HepG2 (cell line): ENCODE measurements around the gene RPS6KA2. TPM values are rescaled to one million over a fixed set of nuclear protein-coding genes. Genes with fewer than 3 reads are reported as not detected.

Source experiments
- ATAC-seq: fragments of 200-7000 bp; cut with Tn5 transposase; 3 replicates; pipeline ENCODE4 v1.9.1; 2020; ENCODE audit warnings: mild to moderate bottlenecking, moderate library complexity
- BruUV-seq: library from RNA; stranded (reverse); fragments of 400-500 nt; replicated peaks from 2 replicates; lab custom pipeline; 2021; lab: Mats Ljungman, UMichigan
- CTCF ChIA-PET: fragments of 300-600 bp; formaldehyde crosslinking; extraction: SDS; loops from one replicate; lab custom pipeline; 2021; ENCODE audit warnings: low total read pairs, inconsistent platforms, low intra/inter-chr PET ratio; lab: Yijun Ruan, JAX
- POLR2A ChIA-PET: fragments of 350-600 bp; sonication (Branson Sonifier 250); formaldehyde crosslinking; loops from one replicate; lab custom pipeline; 2020; ENCODE audit warnings: antibody characterized with exemption, inconsistent platforms; lab: Yijun Ruan, JAX
- DNase-seq: peaks from one replicate; pipeline ENCODE4 v3.0.0-alpha.2; 2015; ENCODE audit warnings: low spot score
- FAIRE-seq: peaks from 3 replicates; lab custom pipeline; 2011; peaks lifted over from hg19 to GRCh38; lab: Jason Lieb, UNC
- H2AFZ ChIP-seq: one replicate; pipeline ENCODE4 v1.6.1; 2011; ENCODE audit warnings: low read length, inconsistent platforms
- H3K27ac ChIP-seq: fragments of 300-600 bp; 3 replicates; pipeline ENCODE4 v1.8.0; 2011; ENCODE audit warnings: mixed run types, mild to moderate bottlenecking, mixed read lengths, low read length, inconsistent platforms; ENCODE audit not compliant: insufficient read depth; ENCODE audit errors: extremely low read length
- H3K27me3 ChIP-seq, 2 experiments: fragments of 200-600 bp in 1 of 2; 2 replicates in 1 of 2; 3 replicates in 1 of 2; pipeline versions ENCODE4 v1.6.0 to v1.8.0; 2011; ENCODE audit warnings: low read length in 2 of 2, mild to moderate bottlenecking in 2 of 2, moderate library complexity in 2 of 2, inconsistent platforms in 1 of 2; ENCODE audit not compliant: insufficient read depth in 2 of 2, control insufficient read depth in 1 of 2
- H3K36me3 ChIP-seq, 2 experiments: fragments of 200-600 bp in 1 of 2; replicated peaks in 1 of 2; 2 replicates in 1 of 2; 3 replicates in 1 of 2; pipeline versions ENCODE4 v1.5.1 to v1.8.0; 2011; ENCODE audit warnings: low read length in 2 of 2, inconsistent platforms in 1 of 2; ENCODE audit not compliant: insufficient read depth in 2 of 2, control insufficient read depth in 1 of 2
- H3K4me1 ChIP-seq: 2 replicates; pipeline ENCODE4 v1.5.1; 2012; ENCODE audit warnings: low read length, inconsistent platforms; ENCODE audit not compliant: insufficient read depth
- H3K4me2 ChIP-seq: 2 replicates; pipeline ENCODE4 v1.6.0; 2011; ENCODE audit warnings: low read depth, low read length, inconsistent platforms
- H3K4me3 ChIP-seq, 3 experiments: fragments of 200-600 bp in 1 of 3; sonication (generic), shearing (Covaris generic) in 1 of 3; replicated peaks in 1 of 3; 2 replicates each; pipeline ENCODE4 v1.5.1; 2011 to 2016; ENCODE audit warnings: low read length in 3 of 3, inconsistent platforms in 2 of 3, low read depth in 2 of 3, mild to moderate bottlenecking in 2 of 3, control low read depth in 1 of 3, mixed read lengths in 1 of 3; ENCODE audit not compliant: insufficient read depth in 1 of 3
- H3K79me2 ChIP-seq: one replicate; pipeline ENCODE4 v1.6.1; 2011; ENCODE audit warnings: low read length, inconsistent platforms; ENCODE audit not compliant: insufficient read depth
- H3K9ac ChIP-seq: 2 replicates; pipeline ENCODE4 v1.6.0; 2011; ENCODE audit warnings: mild to moderate bottlenecking, low read depth, low read length, inconsistent platforms; ENCODE audit not compliant: insufficient read depth
- H3K9me3 ChIP-seq: 2 replicates; pipeline ENCODE4 v1.5.1; 2012; ENCODE audit warnings: mild to moderate bottlenecking, low read length
- H4K20me1 ChIP-seq: 2 replicates; pipeline ENCODE4 v1.6.0; 2011; ENCODE audit warnings: inconsistent platforms, mild to moderate bottlenecking, low read length, moderate library complexity; ENCODE audit not compliant: insufficient read depth
- GATAD2A ChIP-seq: IDR thresholded peaks from 2 replicates; pipeline ENCODE4 v1.6.1; 2016
- HOXA7 ChIP-seq: sonication (generic); formaldehyde crosslinking; IDR thresholded peaks from 2 replicates; pipeline ENCODE4 v1.8.1; 2022; ENCODE audit warnings: mild to moderate bottlenecking, missing genetic modification reagents, moderate library complexity
- ZNF746 ChIP-seq: sonication (generic); formaldehyde crosslinking; IDR thresholded peaks from 2 replicates; pipeline ENCODE4 v1.8.0; 2022; ENCODE audit warnings: mild to moderate bottlenecking, missing genetic modification reagents
- WGBS: methylation state at CpG from one replicate; pipeline ENCODE4 v1.1.6; 2017; ENCODE audit warnings: low lambda C conversion rate; 5-methylcytosine and 5-hydroxymethylcytosine counted together
- in situ Hi-C: cut with HindIII; loops from 2 replicates; pipeline ENCODE4 v1.10.0; 2017; ENCODE audit warnings: low pct_unique_long_range_greater_than_20kb; ENCODE audit not compliant: extremely low pct_ligation_motif_present
- intact Hi-C: fragments of 100-400 bp; cut with micrococcal nuclease; formaldehyde crosslinking; loops from one replicate; pipeline ENCODE4 v1.10.0; 2022; ENCODE audit not compliant: unreplicated experiment
- polyA plus RNA-seq, 8 experiments: library from polyadenylated mRNA; depleted of rRNA in 3 of 8; stranded (reverse) in 7 of 8; unstranded in 1 of 8; fragments of >200 nt; fragmentation: Illumina TruSeq in 4 of 8; extraction: Trizol in 4 of 8; gene quantifications; 2 replicates each; pipeline versions ENCODE4 v1.2.1 to v1.2.3, GENCODE V29; 2011 to 2016; ENCODE audit warnings: low read depth in 4 of 8, missing spikeins in 1 of 8, mixed read lengths in 1 of 8; ENCODE audit not compliant: insufficient read depth in 1 of 8
- total RNA-seq, 5 experiments: library from RNA; depleted of rRNA; stranded (reverse); fragments of >200 nt; fragmentation: Illumina TruSeq; extraction: Trizol; gene quantifications; 2 replicates each; pipeline ENCODE4 v1.2.3, GENCODE V29; 2016; ENCODE audit warnings: low read depth in 1 of 5
- TF ChIP-seq, protein P1 (sequence below): sonication (generic); formaldehyde crosslinking; IDR thresholded peaks from 2 replicates; pipeline ENCODE4 v1.5.0; 2020; ENCODE audit warnings: missing genetic modification reagents, mild to moderate bottlenecking, borderline replicate concordance
- TF ChIP-seq, protein P2 (sequence below), 2 experiments: sonication (generic) in 1 of 2; formaldehyde crosslinking in 1 of 2; IDR thresholded peaks; 2 replicates each; pipeline versions ENCODE4 v1.4.0 to v1.6.1; 2016 to 2020; ENCODE audit warnings: borderline replicate concordance in 1 of 2, low read depth in 1 of 2, mild to moderate bottlenecking in 1 of 2, missing genetic modification reagents in 1 of 2

RPS6KA2 gene
- total and polyA plus RNA-seq, 2 of the 13 experiments (the other 11 are each of a cell fraction or from before 2014, with no cell fraction given), result 0.22 to 0.38 TPM

DNA sequence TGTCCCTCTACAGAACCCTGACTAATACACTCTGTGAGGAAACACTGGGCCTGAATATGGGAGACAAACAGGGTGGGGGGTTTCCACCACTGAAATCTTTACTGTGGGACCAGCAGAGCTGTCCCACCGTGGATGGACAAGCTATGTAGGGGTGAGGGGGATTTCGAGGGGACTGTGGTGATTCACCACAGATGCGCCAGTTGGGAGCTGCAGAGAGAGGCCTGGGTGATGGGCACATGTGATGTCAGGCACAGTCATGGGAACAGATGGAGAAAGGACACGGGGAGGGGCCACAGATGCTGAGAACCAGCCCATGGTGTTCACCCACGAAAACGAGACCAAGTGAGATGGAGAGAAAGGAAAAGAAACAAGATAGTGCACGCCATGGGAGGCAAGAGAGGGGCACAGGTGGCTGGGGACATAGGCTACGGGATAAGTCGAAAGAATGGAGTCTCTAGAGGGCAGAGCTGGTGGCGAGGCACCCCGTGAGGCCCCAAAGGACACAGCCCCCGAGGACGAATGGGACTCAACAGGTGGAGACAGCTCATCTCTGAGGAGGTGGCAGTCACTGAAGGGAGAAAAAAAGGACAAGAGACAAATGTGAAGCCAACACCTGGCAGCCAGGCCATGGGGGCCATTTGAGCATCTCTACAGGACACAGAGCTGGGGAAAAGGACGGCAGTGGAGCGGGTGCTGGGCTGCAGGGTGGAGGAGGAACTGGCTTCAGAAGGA lies 30.1 kb downstream of the RPS6KA2 start:
- WGBS, result 3% methylated on average over 15 of the region's 15 CpGs
- BruUV-seq, result no TSS peak
- in situ Hi-C loops (no loop called here), intact Hi-C loops (no loop called here)
- no peaks in the 10 kb centered on the region for H4K20me1 ChIP-seq
- H3K9ac ChIP-seq, result no peak overlapping the region
- TF ChIP-seq GATAD2A (CRISPR knock-in tag), result no peak
- TF ChIP-seq ZNF746 (CRISPR knock-in tag), result no peak
- no peaks in the 10 kb centered on the region for H3K36me3 ChIP-seq
- no peaks in the 10 kb centered on the region for H3K79me2 ChIP-seq
- H3K27ac ChIP-seq, result no peak overlapping the region
- no peaks in the 10 kb centered on the region for H3K4me1 ChIP-seq
- H3K27me3 ChIP-seq, result peaks cover 4 to 34% of the 10 kb centered on the region in 2 experiments
- ATAC-seq (no peak), DNase-seq (no peak), FAIRE-seq (no peak)
- POLR2A ChIA-PET, result no interaction called here
- no peak overlapping the region for H3K4me2 ChIP-seq
- CTCF ChIA-PET, result no interaction called here
- no peaks in the 10 kb centered on the region for H3K9me3 ChIP-seq
- H2AFZ ChIP-seq, result no peak overlapping the region
- H3K4me3 ChIP-seq, result no peak overlapping the region

DNA sequence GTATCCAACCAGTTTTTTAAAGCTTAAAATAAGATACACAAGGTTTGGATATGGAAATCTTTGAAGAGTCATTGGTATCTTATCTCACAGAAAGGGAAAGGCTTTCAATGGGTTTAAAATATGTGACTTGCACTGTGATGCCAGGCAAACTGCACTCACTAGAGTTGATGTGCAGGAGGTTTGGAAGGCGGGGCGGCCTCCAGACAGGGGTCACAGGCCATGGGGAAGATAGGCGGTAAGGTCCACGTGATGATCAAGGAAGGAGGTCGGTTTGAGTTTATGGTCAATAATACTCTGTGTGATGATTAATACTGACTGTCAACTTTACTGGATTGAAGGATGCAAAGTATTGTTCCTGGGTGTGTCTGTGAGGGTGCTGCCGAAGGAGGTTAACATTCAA lies 31.1 kb downstream of the RPS6KA2 start:
- Histone ChIP-seq H3K79me2 (no peaks in the 10 kb centered on the region), H4K20me1 (no peaks in the 10 kb centered on the region), H3K27ac (no peak overlapping the region), H3K4me3 (no peak overlapping the region), H3K4me1 (no peaks in the 10 kb centered on the region), H2AFZ (no peak overlapping the region), H3K27me3 (peaks cover 9 to 43% of the 10 kb centered on the region in 2 experiments), H3K9me3 (no peaks in the 10 kb centered on the region), H3K36me3 (no peaks in the 10 kb centered on the region), H3K4me2 (no peak overlapping the region), H3K9ac (no peak overlapping the region)
- ChIA-PET CTCF (no interaction called here), POLR2A (no interaction called here)
- TF ChIP-seq, protein P1, sequence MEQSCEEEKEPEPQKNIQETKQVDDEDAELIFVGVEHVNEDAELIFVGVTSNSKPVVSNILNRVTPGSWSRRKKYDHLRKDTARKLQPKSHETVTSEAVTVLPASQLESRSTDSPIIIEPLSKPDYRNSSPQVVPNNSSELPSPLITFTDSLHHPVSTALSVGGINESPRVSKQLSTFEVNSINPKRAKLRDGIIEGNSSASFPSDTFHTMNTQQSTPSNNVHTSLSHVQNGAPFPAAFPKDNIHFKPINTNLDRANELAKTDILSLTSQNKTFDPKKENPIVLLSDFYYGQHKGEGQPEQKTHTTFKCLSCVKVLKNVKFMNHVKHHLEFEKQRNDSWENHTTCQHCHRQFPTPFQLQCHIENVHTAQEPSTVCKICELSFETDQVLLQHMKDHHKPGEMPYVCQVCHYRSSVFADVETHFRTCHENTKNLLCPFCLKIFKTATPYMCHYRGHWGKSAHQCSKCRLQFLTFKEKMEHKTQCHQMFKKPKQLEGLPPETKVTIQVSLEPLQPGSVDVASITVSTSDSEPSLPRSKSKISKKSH, result no peak
- TF ChIP-seq, protein P2, sequence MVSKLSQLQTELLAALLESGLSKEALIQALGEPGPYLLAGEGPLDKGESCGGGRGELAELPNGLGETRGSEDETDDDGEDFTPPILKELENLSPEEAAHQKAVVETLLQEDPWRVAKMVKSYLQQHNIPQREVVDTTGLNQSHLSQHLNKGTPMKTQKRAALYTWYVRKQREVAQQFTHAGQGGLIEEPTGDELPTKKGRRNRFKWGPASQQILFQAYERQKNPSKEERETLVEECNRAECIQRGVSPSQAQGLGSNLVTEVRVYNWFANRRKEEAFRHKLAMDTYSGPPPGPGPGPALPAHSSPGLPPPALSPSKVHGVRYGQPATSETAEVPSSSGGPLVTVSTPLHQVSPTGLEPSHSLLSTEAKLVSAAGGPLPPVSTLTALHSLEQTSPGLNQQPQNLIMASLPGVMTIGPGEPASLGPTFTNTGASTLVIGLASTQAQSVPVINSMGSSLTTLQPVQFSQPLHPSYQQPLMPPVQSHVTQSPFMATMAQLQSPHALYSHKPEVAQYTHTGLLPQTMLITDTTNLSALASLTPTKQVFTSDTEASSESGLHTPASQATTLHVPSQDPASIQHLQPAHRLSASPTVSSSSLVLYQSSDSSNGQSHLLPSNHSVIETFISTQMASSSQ (IDR thresholded peaks at IDR 0.05; ENCODE audit: low read depth), result no peak
- TF ChIP-seq, protein P2 (CRISPR knock-in tag; IDR thresholded peaks at IDR 0.05; ENCODE audit: borderline replicate concordance), result no peak
- no peak for TF ChIP-seq HOXA7 (CRISPR knock-in tag)
- FAIRE-seq (no peak), ATAC-seq (no peak), DNase-seq (no peak)
- BruUV-seq, result no TSS peak
- intact Hi-C loops (no loop called here), in situ Hi-C loops (no loop called here)
- WGBS, result 8% methylated on average over 6 of the region's 6 CpGs
